NCI-H524 treated with DMSO at 0.1 percent for 48 hours (cell line): ENCODE results near the gene ADAMTS1.

Source experiments
- DNase-seq: peaks from one replicate; lab custom pipeline; 2025; lab: John Stamatoyannopoulos, UW

ADAMTS1 gene

GRCh38 chr21:26844258-26845065 lies 747 bp downstream of the ADAMTS1 start:
- peak; percentile 15 for DNase-seq

- DNase-seq, result no peak
Observed at GRCh38 chr21:26843933-26844257, 1.3 kb downstream of the ADAMTS1 start.

DNA sequence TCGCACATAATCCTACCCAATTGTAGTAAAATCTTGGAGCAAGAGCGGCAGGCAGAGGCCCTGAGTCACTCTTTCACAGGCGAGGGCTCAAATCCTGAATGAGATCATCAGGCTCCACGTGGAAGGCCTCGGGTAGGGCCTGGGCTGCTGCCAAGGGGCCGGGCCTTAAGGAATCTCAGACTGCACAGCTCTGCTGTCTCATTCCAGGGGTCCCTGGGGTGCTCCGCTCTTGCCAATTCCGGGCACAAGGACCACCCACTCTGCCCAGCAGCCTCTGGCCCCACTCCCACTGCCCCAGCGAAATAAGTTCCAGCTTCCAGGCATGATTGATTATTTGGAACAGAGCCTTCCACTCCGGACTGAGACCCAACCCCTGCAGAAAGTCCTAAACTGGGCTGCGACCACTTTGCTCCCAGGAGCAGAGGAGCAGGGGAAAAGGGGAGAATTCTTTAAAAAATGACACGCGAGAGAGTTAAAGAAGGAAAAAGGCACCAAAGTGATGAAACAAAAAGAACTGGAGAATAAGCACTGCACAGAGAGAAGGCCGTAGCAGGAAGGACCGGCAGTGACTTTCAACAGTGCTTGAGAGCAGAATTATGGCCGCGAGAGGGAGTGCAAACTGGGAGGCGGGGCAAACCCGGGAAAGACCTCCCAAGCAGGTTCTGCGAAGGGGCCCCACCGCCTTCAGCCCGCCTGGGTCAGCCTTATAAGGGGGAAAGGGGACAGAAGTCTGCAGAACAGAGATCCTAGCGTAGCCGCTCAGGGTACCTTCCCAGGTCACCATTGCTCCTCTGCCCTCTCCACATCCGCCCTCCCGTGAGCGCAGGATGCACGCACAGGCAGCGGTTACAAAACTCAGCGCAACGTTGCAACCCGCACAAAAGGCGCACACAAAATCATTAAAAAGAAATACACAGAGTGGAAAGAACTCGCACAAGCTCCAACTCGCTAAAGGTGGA lies 2.0 kb downstream of the ADAMTS1 start:
- peak; percentile 49 for DNase-seq

DNA sequence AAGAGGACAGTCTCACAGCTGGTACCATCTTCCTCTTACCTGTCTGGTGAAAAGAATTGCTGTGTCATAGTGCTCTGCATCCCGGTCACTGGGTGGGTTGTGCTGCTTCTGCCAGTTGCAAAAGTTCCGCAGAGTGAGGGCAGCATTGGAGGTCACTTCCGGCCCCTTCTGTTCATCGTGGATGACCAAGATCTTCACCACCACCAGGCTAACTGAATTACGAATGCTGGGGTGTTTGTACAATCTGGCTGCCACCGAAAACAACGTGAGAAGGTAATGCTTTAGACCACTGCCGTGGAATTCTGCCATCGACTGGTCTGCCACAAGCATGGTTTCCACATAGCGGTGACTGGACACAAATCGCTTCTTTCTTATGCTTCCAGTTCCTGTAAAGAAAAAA lies 2.9 kb downstream of the ADAMTS1 start:
- DNase-seq, result no peak

DNA sequence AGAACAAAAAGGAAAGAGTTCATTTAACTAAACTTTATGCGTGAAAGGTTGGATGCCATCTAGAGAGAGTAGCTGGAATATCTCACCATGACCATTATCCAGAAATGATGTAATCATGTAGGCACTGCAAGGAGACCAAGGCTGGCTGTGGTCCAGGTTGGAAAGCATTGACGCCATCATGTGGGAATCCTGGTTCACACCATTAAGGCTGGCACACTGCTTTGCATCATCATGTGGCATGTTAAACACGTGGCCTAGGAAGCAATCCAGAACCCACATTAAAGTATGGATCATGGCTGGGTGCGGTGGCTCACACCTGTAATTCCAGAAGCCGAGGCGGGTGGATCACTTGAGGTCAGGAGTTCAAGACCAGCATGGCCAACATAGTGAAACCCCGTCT lies 4.3 kb downstream of the ADAMTS1 start:
- DNase-seq, result no peak

DNA sequence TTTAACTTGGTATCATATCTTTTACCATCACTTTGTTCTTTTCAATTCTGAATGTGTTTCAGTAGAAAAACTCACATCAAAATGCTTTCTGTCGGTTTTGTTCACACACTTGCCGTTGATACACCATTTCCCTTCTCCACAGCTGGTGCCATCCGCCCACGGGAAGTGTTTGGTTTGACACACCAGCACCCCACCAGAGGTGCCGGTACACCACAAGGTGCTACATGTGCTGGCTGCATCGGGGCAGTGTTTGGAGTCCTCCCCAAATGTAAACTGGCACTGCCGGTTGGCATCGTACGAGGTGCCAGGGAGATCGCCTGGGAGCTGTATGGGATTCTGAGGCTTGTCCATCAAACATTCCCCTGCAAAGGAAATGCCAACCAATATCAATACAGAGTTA lies 5.0 kb downstream of the ADAMTS1 start:
- DNase-seq, result no peak

DNA sequence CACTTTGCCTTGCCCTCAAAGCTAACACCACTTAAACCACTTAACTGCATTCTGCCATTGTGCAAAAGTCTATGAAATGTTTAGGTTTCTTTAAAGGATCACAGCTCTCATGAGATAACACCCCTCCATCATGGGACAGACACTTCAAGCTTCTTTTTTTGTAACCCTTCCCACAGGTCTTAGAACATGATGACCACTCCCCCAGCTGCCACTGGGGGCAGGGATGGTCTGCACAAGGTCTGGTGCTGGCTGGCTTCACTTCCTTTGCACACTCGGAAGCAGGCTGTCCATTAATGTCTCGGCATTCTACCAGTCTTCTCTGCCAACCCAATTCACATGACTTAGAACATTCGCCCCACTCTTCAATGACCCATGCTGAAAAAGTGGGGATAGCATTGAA lies 7.7 kb downstream of the ADAMTS1 start:
- DNase-seq, result no peak

DNA sequence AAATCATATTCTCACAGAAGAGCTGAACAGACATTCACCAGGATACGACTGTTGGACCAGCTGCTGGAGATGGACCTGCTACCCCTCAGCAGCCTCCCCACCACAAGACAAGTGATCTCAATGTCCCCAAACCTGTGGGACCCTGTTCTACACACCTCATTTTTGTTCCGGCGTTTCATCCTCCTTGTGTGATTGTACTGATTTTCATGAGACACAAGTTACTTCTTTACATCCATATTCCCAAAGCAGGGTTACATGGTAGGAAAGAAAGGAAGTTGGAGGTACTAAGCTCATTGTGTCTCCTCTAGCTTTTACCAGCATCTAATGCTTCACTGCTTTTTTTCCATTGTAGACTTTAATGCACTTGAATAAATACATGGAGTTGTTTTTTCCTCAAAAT lies 8.7 kb downstream of the ADAMTS1 start:
- no peak for DNase-seq

DNA sequence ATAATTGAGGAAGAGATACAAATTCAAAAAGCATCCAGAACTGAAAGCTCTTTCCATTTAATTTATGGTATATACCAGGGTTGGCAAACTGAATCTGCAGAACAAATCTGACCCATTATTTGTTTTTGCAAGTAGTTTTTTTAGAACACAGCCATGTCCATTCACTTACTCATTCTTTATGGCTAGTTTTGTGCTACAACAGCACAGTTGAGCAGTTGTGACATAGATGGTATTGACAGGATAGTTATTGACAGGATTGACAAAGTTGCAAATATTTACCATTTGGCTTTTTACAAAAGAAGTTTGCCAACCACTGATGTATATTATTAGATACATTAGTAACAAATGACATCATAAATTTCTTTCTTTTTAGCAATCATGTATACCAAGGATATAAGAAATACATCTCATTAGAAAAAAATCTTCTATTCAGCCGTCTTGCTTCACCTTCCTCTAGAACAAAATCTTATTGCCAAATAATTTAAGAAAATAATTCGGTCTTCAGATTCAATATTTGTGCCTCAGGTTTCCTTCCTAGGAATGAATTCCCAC lies 9.4 kb downstream of the ADAMTS1 start:
- DNase-seq, result no peak

GRCh38 chr21:26835027-26835713 lies 10.0 kb downstream of the ADAMTS1 start:
- DNase-seq, result no peak

DNA sequence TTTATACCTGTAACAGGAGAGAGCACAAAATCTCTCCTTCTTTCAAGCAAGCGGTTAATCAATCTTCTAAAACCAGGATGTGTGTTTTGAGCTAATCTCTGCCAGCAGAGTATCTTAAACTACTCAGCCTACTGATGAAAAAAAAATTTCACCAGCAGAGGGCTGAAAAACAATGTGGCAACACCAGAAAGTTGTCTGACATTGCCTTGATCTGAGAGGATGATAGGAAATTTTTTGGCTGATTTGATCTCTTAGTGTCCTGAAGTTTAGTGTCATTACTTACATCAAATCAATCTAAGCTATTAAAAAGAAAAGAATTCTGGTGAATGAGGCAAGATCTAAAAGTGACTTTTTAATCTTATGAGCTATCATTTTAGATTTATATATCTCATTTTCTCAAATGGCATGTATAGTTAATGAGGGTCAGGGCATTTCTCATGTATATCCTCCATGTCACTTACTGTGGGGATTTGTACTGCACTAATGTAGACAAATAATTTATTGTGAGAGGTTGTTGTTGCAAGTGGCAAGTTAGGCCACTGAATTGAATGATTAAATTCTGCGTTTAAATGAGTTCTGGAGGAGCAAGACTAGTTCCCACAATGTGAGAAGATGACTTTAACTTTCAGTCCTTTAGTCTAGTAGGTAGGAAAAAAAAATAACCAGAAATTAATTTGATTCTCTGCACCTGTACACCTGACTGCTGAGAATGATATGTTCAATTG lies 10.9 kb downstream of the ADAMTS1 start:
- DNase-seq, result no peak

DNA sequence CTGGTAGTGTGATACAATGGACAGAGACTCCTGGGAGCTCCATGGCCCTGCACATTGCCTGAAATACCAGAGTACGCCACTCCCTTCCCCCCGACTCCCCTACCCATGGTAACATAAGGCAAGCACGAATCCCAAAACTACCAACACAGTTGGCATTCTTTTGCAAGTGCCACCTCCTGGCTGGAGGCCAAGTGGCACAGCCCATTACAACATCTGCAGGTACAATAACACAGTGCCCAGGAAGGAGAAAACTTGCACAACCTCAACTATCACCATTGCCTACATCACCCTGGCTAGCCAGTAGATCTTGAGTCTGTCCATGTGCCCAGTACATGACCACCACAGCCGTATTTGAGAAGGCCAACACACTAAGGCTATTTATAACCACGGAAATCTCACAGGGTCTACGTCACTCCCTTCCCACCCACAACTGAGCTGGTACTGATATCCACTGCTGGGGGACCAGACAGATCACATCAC lies 11.7 kb downstream of the ADAMTS1 start:
- DNase-seq, result no peak

- no peak for DNase-seq
Observed at GRCh38 chr21:26833011-26833410, 12.2 kb downstream of the ADAMTS1 start.

- DNase-seq, result no peak
Observed at GRCh38 chr21:26832546-26832945, 12.7 kb downstream of the ADAMTS1 start.

GRCh38 chr21:26826801-26827200 lies 18.4 kb downstream of the ADAMTS1 start:
- no peak for DNase-seq

DNA sequence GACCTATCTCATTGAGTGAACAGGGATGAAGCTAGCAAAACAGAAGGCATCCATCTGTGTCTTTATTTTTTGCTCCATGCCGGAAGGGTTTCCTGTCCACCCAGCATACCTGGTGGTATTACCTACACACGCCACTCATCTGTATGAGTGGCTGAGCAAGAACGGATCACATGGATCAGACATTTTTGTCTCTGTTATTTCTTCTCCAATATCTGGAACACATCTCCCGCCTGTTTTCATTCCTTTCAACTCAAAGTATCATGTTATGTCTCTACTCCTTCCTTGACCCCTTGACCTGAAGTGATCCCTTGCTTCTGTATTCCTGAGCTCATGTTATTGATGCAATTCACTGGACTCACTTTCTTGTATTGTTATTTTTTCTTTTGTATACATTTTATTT lies 24.7 kb downstream of the ADAMTS1 start:
- no peak for DNase-seq

GRCh38 chr21:26819740-26820324 lies 25.4 kb downstream of the ADAMTS1 start:
- no peak for DNase-seq

DNA sequence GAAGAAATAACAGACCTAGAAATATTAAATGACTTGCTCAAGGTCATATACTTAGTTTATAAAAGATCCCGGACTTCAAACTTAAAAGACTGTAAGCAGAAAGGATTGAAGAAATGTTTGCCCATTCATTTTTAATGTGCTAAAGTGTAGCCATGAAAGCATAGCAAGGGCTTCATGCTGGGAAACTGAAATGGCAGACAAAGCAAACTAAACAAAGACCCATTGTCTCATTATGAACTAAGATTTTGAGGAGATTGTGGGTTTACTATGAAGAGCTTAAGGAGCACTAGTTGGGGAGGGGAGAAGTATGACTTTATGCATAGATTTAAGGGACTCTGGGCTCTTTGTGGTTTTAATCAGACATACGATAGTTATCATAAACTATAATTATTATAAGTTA lies 26.3 kb downstream of the ADAMTS1 start:
- no peak for DNase-seq

DNA sequence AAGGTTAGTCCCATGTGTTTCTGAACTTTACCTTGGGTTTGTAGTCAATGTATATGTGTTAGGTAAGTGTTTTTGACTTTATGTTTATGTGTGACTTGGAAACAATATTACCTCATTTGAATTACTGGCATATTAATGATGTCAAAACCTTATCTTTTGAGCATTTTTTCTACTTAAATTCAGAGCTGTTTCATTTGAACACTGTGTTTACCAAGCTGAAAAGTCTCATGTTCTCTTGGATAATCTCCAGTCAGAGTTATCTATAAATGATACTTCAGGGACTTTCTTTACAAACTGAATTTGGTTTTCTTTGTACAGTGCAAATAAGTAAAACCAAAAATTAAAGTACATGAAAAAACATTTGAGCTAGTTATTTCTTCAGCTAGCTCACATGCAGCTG lies 30.0 kb downstream of the ADAMTS1 start:
- DNase-seq, result no peak

GRCh38 chr21:26814386-26814785 lies 30.8 kb downstream of the ADAMTS1 start:
- no peak for DNase-seq

DNA sequence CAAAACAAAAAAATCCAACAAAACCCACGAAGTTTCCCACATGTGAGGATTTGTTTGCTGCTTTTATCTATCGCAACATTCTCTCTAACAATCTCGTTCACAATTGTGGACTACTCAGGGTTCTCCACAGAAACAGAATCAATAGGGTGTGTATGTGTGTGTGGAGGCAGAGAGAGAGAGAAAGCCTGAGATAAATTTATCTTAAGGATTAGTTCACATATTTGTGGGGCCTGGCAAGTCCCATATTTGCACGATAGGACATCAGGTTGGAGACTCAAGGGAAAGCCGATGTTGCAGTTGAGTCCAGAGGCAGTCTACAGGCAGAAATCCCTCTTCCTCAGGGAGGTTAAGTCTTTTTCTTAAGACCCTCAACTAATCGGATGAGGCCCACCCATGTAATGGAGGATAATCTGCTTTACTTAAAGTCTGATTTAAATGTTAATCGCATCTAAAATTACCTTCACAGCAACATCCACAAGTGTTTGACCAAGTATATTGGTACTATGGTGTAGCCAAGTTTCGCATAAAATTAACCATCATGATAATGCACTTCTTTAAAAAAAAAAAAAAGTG lies 31.7 kb downstream of the ADAMTS1 start:
- no peak for DNase-seq
